HG02588 (cell line): Measurements from ENCODE around the gene TEX22.

Experiments used
- ATAC-seq: cut with Tn5 transposase; IDR thresholded peaks from one replicate; pipeline ENCODE4 v1.9.1; 2021; ENCODE audit warnings: mild to moderate bottlenecking, moderate library complexity; ENCODE audit not compliant: unreplicated experiment

Gene TEX22

DNA sequence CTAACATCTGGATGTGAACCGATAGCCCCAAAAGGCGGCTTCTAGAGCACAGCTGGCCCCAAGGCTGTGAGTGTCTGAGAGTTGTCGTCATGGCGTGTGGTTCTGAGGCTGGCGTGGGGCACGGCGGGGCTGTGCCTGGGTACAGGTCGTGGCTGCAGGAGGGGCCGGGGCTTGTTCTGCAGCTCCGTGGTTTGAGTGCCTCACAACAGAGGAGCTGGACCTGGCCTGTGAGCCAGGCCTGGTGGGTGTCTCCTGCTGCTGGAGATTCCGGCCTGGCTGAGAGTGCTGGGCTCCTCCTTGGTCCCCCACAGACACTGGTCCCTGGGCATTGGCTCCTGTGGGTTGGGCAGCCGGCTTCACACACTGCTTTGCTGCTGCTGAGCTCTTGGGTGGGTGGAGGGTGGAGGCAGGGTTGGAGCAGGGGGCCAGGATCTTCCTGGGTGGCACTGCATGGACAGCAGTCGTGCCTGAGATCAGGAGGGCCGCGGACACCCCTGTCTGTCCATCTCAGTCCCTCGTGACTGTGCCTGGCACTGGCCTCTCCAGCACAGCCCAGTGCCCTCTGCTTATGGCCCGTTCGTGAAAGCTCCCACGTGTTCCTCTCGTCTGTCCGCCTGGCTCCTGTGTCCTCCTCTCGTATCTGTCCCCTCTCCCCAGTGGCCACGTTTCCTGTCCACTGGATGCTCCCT, 31.8 kb upstream of the TEX22 start:
- no peak for ATAC-seq

DNA sequence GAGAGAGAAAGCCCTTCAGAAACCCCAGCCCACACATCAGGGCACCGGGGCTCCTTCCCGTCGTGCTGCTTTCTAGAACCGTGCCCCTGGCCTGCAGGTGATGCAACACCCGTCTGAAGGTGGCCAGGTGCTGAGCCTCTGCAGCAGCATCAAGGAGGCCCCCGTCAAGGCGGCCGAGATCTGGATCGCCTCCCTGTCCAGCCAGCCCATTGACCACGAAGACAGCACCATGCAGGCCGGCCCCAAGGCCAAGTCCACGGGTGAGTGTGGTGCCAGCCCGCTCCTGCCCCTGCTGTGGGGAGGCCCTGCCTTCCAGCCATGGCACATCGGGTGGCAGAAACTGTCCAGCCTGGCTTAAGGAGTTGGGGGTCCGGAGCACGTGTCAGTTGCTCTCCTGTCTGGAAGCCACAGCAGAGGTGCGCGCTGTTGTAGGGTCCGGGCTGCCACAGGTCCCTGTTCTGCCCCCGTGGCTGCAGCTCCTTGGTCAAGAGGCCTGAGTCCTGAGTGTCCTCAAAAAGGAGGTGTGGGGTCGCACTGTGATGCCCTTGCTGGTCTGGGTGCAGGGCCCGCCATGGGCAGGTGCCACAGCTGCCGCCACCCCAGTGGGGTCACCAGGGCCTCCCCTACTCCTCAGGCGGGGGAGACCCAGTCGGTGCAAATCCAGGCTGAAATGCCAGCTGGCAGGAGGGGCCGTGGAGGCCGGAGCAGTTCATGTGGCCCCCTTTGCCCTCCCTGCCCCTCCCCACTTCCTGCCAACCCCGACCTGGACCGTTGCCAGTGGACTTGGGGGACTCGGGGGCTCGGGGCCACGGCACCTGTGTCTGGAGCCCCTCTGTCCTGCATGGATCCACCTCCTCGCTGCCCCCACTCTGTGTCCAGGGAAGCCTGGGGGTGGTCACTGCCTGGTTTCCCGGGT, 31.0 kb upstream of the TEX22 start:
- no peak for ATAC-seq

DNA sequence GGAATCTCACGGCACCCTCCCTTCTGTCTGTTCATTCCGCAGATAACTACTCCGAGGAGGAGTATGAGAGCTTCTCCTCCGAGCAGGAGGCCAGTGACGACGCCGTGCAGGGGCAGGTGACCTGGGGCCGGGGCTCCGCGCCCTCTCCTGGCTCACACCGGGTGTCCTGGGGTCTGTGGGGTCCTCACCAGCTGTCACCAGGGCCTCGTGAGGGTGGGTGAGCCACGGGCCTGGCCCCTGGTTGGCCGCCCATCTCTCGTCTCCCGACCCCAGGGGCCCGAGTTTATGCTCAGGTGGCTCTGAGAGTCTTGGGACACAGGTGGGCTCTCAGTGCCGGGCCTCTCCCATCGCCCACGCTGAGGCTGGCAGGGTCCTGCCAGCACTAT, 30.3 kb upstream of the TEX22 start:
- no peak for ATAC-seq

DNA sequence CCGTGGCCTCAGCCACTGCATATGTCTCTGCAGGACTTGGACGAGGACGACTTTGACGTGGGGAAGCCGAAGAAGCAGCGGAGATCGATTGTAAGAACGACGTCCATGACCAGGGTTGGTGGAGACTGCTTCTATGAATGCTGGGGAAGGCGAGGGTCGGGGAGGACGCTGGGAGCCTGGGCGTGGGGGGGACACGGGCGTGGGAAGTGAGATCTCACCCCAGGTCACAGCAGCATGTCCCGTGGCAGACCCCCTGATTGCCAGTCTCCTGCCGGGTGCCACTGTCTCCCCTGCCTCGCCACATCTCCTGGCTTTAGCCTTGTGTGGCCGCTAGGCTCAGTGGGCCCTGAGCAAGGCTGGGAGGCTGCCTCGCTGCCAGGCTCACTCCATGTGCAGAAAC, 29.9 kb upstream of the TEX22 start:
- no peak for ATAC-seq

DNA sequence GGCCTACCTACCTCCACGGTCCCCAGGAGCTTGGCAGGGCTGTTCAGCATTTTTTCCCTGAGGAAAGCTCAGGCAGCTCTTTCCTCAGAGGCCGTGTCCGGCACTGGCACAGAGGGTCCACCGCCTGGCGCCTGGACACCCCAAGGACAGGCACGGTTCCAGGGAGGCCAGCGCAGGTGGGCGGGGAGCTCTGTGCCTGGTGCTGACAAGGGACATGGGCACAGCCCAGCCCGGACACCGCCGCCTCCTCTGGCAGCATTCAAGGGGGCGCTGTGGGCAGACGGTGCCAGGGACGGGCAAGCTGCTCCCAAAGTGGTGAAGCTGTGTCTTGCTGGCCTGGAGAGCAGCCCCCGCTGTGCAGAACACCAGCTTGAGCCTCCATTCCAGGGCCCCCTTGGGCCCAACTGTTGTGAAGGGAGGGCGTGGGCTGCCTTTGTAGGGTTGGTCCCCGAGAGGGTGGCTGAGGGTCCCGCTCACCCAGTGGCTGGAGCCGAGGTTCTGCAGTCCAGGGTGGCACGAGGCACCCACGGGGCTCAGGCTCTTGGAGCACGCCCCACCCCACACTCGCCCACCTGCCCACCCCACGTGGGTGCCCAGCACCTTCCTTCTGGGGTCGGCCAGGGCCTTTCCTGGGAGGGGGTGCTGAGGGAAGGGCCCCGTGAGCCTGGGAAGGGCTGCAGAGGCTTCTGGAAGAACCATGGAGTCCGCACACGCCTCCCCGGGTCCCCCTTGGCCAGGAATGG, 29.3 kb upstream of the TEX22 start:
- no peak for ATAC-seq

DNA sequence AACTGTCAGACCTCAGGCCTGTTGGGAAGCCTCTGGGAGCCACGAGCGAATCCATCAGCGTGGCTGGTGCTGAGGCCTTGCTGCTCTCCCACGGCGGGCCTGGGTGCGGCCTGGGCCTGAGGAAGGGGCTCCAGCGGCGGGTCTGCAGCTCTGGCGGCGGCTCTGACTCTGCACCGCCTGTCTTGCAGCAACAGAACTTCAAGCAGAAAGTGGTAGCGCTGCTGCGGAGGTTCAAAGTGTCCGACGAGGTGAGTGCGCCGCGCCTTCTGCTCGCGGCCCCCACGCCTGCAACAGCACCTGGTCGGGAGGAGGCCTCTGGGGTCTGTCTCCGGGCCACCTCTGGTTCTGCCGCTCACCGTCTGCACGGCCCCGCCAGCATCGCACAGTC, 28.7 kb upstream of the TEX22 start:
- no peak for ATAC-seq

DNA sequence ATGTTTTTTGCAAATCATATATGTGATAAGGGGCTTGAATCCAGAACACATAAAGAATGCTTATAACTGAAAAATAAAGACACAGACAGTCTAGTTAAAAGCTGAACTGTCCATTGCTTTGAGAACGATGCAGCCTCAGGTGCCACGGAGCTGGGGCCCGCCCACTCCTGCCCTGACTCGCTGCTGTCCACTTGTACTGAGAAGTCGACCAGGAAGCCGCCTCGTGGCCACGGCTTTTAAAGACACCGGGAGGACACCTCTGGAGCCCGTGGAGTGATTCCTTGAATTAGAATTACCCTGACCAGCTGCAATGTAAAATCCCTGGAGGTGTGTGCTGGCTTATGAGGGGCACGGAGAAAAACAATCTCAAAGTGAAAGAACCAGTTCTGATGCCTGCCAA, 23.9 kb upstream of the TEX22 start:
- no peak for ATAC-seq

DNA sequence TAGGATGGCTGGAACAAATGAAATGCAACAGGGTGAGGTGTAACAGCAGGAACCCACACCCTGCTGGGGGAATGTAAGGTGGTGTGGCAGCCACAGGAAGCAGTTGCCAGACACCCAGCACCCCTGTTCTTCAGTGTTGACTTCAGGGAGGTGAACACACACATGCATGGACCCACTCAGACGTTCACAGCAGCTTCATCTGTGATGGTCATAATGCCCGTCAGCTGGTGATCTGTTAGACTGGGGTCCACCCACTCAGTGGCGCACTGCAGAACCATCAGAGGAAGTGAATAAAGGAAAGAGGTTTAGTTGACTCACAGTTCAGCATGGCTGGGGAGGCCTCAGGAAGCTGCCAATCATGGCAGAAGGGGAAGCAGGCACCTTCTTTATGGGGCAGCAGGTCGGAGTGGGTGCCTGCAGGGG, 22.7 kb upstream of the TEX22 start:
- no peak for ATAC-seq

DNA sequence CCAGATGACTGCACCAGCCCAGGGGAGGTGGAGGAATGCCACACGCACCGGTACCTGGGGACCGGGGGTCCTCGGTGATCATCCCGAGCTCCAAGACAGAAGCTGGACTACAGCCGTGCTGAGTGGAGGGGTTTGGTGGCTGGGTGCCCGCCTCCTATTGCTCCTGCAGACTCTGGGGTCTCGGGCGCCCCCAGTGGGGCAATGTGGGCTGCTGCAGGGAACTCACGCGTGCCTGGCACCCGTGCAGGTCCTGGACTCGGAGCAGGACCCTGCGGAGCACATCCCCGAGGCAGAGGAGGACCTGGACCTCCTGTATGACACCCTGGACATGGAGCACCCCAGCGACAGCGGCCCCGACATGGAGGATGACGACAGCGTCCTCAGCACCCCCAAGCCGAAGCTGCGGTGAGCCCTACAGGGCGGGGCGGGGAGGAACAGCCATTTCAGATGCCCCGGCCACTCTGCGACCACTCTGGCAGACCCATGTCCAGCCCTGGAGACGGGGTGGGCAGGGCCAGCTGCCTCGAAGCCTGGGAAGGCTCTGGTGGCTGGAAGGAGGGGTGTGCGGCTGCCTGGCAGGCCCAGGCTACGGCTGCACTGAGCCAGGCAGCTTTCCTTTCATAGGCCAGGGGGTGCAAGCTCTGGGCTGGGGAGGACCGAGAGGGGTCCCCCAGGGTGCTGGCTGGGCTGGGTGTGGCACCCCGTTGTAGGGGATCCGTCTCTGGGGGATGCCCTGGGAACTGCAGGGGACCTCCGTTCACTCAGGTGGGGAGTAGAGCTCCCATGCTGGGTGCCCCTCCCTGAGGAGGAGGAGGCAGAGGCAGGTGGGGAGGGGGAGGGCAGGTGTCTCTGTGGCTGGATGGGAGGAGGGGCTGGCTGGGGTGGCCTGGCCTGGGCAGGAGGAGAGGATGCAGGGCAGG, 21.6 kb upstream of the TEX22 start:
- no peak for ATAC-seq

DNA sequence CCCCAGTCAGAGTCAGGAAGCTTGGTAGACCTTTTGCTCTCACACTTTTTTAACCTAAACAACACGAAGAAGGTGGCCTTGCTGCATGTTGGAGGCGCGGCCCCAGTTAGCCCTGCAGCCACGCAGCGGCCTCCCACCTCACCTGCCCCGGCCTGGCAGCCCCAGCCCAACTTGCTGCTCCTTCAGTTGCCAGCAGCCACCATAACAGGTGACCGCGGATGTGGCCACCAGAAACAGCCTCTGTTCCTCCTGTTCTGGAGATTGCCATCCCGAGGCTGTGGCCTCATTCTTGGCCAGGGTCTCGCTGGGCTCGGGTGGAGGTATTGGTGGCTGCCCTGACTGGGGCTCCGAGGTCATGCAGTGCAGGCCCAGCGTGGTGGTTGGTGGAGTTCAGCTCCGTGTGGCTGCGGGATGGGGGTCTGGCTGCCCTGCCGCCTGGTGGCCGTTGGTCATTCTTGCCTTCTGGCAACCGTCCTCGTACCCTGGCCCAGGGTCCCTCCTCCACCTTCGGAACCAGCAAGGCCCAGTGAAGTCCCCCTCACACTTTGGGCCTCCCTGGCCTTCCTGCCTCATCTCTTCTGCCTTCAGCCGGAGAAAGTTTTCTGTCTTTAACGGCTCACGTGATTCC, 20.7 kb upstream of the TEX22 start:
- ATAC-seq = no peak

DNA sequence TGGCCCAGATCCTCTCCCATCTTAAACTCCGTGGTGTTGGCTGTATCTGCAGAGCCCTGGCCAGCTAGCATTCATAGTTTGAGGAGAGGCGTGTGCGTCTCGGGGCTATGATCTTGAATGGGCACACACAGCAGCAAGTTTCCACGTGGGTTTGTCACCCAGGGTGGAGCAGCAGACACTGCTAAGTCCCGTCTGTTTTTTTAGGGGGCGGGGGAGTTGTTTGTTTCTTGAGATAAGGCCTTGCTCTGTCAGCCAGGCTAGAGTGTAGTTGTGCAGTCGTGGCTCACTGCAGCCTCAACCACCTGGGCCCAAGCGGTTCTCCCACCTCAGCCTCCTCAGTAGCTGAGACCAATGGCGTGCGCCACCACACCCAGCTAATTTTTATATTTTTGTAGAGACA, 20.1 kb upstream of the TEX22 start:
- no peak for ATAC-seq

DNA sequence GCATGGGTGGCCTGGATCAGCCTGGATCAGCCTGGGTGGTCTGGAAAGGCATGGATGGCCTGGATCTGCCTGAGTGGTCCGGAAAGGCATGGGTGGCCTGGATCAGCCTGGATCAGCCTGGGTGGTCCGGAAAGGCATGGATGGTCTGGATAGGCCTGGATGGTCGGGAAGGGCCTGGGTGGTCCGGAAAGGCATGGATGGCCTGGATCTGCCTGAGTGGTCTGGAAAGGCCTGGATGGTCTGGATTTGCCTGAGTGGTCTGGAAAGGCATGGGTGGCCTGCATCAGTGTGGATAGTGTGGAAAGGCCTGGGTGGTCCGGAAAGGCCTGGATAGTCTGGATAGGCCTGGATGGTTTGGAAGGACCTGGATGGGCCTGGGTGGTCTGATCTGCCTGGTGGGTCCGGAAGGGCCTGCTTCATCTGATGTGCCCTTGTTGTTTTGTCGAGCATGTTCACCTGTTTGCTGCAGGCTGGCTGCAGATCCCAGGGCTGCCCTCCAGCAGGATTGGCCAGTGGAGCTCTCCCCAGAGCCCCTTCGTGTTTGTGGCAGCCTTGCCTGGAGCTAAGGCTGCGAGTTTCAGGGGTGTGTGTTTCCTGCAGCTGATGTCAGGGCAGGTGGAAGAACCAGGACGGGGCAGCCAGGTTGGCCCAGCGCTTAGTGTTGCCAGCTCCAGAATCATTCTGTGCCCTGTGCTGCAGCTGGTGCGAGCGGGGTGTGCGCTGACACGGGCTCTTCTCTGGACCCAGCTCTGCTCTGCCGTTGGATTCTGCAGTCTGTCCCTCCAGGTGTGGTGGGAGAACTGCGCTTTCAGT, 19.3 kb upstream of the TEX22 start:
- no peak for ATAC-seq

DNA sequence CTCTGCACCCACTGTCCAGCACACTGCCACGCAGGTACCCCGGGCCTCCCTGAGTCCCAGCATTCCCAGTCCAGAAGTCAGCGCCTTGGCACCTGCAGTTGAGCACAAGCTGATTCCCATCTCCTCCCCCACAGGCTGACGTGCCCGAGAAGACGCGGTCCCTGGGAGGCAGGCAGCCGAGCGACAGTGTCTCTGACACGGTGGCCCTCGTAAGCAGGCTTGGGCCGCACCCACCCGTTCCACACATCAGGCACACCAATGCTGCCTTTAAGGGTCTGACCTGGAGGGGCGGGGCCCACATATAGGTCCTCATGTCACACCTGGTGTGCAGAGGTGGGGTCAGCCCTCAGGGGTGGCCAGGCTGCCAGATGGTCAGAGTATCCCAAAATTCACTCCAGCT, 18.4 kb upstream of the TEX22 start:
- no peak for ATAC-seq

DNA sequence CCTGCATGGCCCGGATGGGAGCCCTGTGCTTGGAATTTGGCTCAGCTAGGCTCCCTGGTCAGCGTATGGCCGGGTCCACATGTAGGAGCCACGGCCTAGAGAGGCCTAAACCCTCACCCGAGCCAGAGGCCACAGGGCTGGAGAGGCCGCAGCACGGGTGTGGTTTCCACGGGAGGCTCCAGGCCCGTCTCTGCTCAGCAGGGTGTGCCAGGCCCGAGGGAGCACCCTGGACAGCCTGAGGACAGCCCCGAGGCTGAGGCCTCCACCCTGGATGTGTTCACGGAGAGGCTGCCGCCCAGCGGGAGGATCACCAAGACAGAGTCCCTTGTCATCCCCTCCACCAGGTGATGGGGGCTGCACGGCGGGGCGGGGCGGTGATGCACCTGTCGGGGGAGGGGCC, 17.6 kb upstream of the TEX22 start:
- no peak for ATAC-seq

DNA sequence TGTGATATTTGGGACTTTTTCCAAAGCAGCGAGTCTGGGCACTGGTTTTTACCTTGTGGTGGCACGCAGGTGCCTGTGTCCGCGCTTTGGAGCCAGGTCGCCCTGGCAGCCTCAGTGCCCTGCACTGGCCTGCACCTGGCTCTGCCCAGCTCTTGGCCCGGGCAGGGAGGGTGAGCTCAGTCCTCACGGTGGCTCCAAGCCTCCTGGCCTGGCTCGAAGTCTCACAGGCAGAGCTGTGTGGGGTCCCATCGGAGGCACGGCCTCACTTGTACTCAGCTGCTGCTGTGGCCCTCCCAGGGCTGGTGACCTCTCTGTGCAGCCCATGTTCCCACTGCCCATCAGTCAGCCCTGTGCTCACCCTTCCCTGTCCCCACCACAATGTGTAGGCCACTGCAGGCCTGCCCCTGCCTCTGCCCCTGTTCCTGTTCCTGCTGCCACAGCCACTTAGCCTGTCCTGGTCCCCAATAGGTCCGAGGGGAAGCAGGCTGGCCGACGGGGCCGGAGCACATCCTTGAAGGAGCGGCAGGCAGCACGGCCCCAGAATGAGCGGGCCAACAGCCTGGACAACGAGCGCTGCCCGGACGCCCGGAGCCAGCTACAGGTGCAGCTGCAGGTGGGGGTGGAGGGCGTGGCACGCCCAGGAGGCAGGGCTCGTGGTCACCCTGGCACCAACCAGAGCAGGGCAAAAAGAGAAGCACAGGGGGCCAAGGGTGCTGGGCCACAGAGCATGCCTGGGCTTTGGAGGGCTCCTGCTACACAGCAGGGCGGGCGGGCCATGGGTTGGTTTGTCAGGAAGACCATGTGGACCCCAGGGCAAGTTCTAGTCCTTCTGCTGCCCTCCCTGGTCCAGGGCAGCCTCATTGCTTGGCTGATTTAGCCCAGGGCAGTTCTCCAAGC, 16.6 kb upstream of the TEX22 start:
- no peak for ATAC-seq

DNA sequence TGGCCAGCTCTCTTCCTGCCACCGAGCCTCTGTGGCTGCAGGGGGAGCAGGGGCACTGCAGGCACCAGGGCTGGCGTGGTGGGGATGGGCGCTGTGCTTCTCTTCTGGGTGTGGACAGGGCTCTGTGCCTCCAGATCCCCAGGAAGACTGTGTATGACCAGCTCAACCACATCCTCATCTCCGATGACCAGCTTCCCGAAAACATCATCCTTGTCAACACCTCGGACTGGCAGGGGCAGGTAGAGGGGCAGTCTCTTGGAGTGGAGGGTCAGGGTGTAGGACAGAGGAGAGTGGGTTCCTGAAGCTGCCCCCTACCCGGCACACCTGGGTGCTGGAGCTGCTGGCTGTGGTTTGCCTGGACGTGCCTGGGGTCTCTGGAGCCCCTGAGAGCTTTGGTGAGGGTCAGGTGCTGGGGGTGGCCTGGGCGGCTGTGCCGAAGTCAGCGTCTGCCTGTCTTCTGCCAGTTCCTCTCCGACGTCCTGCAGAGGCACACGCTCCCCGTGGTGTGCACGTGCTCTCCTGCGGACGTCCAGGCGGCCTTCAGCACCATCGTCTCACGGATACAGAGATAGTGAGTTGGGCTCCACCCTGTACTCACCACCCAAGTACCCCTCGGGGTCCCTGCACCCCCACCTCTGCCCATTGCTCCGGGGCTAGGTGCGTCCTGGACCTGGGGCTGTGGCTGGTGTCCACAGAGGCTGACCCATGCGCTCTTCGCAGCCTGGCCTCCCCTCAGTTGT, 15.8 kb upstream of the TEX22 start:
- no peak for ATAC-seq

DNA sequence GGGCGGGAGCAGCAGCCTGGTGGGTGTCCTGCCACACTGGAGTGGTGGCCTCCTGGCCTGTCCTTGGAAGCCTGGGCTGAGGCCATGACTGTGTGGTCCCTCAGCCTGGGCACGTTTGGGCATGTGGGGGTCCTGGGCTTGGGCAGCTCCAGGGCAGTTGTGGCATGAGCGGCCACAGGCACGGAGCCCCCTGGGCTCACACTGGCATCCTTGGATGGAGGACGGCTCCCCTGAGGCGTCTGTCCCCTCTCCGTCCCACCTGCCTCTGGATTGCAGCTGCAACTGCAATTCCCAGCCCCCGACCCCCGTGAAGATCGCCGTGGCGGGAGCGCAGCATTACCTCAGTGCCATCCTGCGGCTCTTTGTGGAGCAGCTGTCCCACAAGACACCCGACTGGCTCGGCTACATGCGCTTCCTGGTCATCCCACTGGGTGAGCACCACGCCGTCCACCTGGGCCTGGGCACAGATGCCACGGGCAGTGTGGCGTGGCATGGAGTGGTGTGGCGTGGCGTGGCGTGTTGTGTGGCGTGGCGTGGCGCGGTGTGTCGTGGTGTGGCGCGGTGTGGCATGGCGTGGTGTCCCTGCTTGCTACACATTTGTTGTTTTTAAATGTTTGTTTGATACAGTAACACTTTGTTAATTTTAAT, 15.1 kb upstream of the TEX22 start:
- ATAC-seq = no peak
